GM10266 (cell line): ENCODE results near the gene URGCP.

ENCODE experiments used
- DNase-seq: peaks from one replicate; pipeline ENCODE4 v3.0.0; 2012; ENCODE audit errors: extremely low spot score
- TF ChIP-seq, protein P1 (sequence below): IDR thresholded peaks from 2 replicates; pipeline ENCODE4 v1.5.1; 2012; ENCODE audit warnings: mild to moderate bottlenecking, low read depth; ENCODE audit not compliant: control insufficient read depth, insufficient read depth; ENCODE audit errors: missing control alignments

Gene URGCP

DNA sequence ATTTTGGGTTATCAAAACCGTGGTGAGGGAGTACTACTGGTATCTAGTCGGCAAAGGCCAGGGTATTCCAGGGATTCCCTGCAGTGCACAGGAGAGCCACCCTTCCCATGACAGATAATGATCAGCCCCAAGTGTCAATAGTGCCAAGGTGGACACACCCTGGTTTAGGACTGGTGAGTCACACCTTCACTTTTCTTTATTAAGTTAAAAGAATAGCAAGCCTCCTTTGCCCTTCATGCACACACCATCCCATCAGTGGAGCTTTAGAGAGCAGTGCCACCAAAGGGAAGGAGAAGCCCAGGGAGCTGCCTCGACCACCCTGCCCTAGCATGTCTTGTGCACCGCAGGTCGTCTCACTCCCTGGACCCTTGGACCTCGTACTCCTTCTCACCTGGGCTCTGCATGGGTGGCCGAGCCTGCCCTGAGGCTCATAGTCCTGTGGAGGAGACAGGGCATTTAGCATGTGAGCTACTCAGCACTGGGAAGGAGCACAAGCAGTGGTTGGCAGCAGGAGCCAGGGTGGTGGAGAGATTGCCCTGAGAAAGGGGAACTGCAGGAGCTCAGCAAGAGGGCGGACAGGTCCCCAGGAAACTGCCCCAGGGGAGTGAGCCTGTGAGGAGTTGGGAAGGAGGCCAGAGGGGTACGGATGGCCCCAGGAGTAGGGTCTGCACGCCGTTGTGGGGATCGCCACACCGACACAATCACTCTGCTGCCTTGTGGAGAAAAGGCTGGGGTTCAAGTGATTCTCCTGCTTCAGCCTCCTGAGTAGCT lies 37.2 kb upstream of the URGCP start:
- TF ChIP-seq, protein P1, sequence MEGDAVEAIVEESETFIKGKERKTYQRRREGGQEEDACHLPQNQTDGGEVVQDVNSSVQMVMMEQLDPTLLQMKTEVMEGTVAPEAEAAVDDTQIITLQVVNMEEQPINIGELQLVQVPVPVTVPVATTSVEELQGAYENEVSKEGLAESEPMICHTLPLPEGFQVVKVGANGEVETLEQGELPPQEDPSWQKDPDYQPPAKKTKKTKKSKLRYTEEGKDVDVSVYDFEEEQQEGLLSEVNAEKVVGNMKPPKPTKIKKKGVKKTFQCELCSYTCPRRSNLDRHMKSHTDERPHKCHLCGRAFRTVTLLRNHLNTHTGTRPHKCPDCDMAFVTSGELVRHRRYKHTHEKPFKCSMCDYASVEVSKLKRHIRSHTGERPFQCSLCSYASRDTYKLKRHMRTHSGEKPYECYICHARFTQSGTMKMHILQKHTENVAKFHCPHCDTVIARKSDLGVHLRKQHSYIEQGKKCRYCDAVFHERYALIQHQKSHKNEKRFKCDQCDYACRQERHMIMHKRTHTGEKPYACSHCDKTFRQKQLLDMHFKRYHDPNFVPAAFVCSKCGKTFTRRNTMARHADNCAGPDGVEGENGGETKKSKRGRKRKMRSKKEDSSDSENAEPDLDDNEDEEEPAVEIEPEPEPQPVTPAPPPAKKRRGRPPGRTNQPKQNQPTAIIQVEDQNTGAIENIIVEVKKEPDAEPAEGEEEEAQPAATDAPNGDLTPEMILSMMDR, result no peak

GRCh38 chr7:43942997-43943396 lies 36.6 kb upstream of the URGCP start:
- DNase-seq, result no peak
- TF ChIP-seq, protein P1, result no peak

More for the DNA sequence above, 37.2 kb upstream of the URGCP start:
- no peak for DNase-seq

DNA sequence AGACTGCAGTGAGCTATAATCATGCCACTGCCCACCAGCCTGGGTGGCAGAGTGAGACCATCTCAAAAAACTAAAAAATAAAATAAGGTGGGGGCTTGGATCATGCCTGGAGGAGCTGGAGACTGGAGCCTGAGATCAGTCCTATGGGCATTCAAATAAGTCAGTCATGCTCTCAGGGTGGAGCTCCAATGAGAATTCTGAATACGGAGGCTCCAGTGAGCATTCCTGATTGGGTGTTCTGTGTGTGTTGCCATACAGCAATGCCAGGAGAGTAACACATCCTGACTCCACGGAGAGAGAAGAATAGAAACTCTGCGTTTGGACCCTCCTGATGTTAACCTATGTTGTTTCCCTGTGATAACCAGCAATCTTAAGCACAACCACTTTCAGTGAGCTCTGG lies 35.9 kb upstream of the URGCP start:
- DNase-seq, result no peak
- TF ChIP-seq, protein P1, result no peak

- no peak for DNase-seq
- TF ChIP-seq, protein P1, result no peak
These were observed 32.6 kb upstream of the URGCP start for GRCh38 chr7:43938892-43939482.

- no peak for DNase-seq
- TF ChIP-seq, protein P1, result no peak
These were observed 31.0 kb upstream of the URGCP start for GRCh38 chr7:43937444-43937843.

DNA sequence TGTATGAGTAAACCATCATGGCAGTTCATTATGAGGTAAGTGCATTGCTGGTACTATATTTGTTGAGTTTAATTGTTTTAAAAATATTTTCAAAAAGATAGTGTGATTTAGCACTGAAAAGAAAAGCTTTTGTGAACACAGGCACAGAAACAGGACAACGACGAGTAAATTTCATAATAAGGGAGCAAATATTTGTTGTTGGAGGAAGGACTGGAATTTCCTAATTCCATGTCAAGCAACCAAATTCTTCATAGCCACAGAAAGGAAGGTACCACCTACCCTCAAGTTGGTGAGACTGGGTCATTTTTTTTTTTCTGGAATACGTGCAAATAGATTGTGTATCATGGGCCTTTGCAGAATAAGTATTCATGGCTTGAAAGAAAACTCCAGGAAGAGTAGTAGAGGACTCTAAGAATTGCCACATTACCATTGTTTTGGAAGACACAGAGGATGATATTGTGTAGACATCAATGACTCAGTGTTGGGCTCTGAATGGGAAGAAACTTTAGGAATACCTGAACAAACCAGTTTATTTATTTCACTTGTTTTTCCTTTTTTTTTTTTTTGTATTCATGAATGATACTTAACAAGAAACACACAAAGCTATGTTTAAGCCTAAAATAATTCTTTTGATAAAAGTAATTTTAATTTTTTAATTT lies 27.6 kb upstream of the URGCP start:
- no peak for DNase-seq
- TF ChIP-seq, protein P1, result no peak

DNA sequence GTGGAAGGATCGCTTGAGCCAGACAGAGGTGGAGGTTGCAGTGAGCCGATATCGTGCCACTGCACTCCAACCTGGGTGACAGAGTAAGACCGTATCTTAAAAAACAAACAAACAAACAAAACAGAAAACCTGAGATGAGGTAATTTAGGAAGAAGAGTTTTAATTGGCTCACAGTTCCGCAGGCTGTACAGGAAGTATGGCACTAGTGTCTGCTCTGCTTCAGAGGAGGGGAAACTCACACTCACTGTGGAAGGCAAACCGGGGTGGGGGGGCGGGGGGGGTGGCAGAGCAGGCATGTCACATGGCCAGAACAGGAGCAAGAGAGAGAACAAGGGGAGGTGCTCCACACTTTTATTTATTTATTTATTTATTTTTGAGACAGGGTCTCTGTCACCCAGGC lies 24.9 kb upstream of the URGCP start:
- DNase-seq, result no peak
- TF ChIP-seq, protein P1, result no peak
